DOHH2 (cell line): ENCODE results near the gene NFKBIL1.

Experiments used
- EZH2phosphoT487 ChIP-seq: fragments of 200-600 bp; sonication (generic); IDR thresholded peaks from 2 replicates; pipeline ENCODE4 v1.6.1; 2017; ENCODE audit warnings: borderline replicate concordance, mild to moderate bottlenecking, antibody characterized with exemption, low read length, moderate library complexity, mixed read lengths
- TF ChIP-seq, protein P1 (sequence below): fragments of 200-600 bp; sonication (generic); IDR thresholded peaks from one replicate; pipeline ENCODE4 v1.5.1; 2014; ENCODE audit warnings: antibody characterized with exemption, mild to moderate bottlenecking, low read depth, low read length; ENCODE audit not compliant: poor library complexity, severe bottlenecking

DNA sequence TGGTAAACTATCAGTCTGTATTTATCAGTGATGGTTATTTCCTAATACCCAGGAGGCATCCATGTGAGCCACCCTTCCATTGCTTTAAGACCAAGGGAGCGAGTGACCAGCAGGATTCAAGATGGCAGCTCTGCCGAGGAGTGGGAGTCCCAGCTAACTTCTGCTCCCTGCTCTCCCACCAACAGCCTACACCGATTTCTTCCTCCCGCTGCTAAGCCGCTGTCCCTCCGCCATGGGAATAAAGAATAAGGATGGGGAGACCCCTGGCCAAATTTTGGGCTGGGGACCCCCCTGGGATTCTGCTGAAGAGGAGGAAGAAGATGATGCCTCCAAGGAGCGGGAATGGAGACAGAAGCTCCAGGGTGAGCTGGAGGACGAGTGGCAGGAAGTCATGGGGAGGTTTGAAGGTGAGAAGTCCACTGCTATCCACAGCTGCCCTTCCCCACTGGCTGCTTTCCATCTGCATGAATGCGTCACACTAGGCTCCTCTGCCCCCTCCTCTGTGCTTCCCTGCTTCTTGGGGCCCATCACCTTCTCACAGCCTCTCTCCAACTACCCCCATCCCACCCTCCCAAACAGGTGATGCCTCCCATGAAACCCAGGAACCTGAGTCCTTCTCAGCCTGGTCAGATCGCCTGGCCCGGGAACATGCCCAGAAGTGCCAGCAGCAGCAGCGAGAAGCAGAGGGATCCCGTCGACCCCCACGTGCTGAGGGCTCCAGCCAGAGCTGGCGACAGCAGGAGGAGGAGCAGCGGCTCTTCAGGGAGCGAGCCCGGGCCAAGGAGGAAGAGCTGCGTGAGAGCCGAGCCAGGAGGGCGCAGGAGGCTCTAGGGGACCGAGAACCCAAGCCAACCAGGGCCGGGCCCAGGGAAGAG lies 10.3 kb downstream of the NFKBIL1 start:
- TF ChIP-seq, protein P1, sequence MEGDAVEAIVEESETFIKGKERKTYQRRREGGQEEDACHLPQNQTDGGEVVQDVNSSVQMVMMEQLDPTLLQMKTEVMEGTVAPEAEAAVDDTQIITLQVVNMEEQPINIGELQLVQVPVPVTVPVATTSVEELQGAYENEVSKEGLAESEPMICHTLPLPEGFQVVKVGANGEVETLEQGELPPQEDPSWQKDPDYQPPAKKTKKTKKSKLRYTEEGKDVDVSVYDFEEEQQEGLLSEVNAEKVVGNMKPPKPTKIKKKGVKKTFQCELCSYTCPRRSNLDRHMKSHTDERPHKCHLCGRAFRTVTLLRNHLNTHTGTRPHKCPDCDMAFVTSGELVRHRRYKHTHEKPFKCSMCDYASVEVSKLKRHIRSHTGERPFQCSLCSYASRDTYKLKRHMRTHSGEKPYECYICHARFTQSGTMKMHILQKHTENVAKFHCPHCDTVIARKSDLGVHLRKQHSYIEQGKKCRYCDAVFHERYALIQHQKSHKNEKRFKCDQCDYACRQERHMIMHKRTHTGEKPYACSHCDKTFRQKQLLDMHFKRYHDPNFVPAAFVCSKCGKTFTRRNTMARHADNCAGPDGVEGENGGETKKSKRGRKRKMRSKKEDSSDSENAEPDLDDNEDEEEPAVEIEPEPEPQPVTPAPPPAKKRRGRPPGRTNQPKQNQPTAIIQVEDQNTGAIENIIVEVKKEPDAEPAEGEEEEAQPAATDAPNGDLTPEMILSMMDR: no peak
- TF ChIP-seq EZH2phosphoT487: no peak
